ENCODE measurements around the gene EEF1A2. TPM values are rescaled to one million over a fixed set of nuclear protein-coding genes. Genes with fewer than 3 reads are reported as not detected.

The EEF1A2 gene
- total RNA-seq, 1 experiment from 2014 or later = 75.2 TPM

- ChIA-PET POLR2A (ENCODE audit: unreplicated experiment) (no interaction called here), CTCF (interaction anchor here (0.6 kb wide), 1 partner anchor 42 kb away, joined by 5 read pairs; no protein-coding TSS in a partner anchor)
- no peaks in the 10 kb centered on the region for H3K36me3 ChIP-seq (ENCODE audit: low read depth)
- no peak overlapping the region for H3K27ac ChIP-seq
- H2AFZ ChIP-seq = no peak overlapping the region
- no peaks in the 10 kb centered on the region for H3K79me2 ChIP-seq (ENCODE audit: low read depth)
- no peak overlapping the region for H3K4me3 ChIP-seq
- BruUV-seq (replicated peaks) = no TSS peak
- no peaks in the 10 kb centered on the region for H3K9me2 ChIP-seq (ENCODE audit: insufficient read depth)
- no peak overlapping the region for H3K4me2 ChIP-seq
- DNase-seq = no peak
- intact Hi-C loops (cut with micrococcal nuclease; ENCODE audit: unreplicated experiment) = loop anchor here (10.0 kb wide), 1 partner anchor 51 kb away; no protein-coding TSS in a partner anchor
- H3K27me3 ChIP-seq (ENCODE audit: insufficient read depth, low read depth) = peaks cover 24% of the 10 kb centered on the region
- peak; percentile 91 for TF ChIP-seq CTCF (conservative IDR thresholded peaks at IDR 0.05)
- no peak for TF ChIP-seq EZH2 (IDR thresholded peaks at IDR 0.05; ENCODE audit: low read depth)
- H4K20me1 ChIP-seq (ENCODE audit: insufficient read depth) = peaks cover 3% of the 10 kb centered on the region; the same call in 1 of the 2 replicates
- no peaks in the 10 kb centered on the region for H3K9me3 ChIP-seq (ENCODE audit: insufficient read depth, low read depth)
- H3F3A ChIP-seq (ENCODE audit: insufficient read depth, low read depth) = peaks cover 6% of the 10 kb centered on the region
- H3K4me1 ChIP-seq (replicated peaks; ENCODE audit: insufficient read depth) = no peaks in the 10 kb centered on the region
These were observed 2.9 kb downstream of the EEF1A2 start for GRCh38 chr20:63495741-63496595.

- Histone ChIP-seq H3K27me3 (ENCODE audit: insufficient read depth, low read depth) (peaks cover 23% of the 10 kb centered on the region), H3K27ac (no peak overlapping the region), H3K9me2 (ENCODE audit: insufficient read depth) (no peaks in the 10 kb centered on the region), H3K4me3 (no peak overlapping the region), H3F3A (ENCODE audit: insufficient read depth, low read depth) (peaks cover 4% of the 10 kb centered on the region; the same call in 1 of the 2 replicates), H2AFZ (no peak overlapping the region), H3K79me2 (ENCODE audit: low read depth) (no peaks in the 10 kb centered on the region), H3K4me1 (replicated peaks; ENCODE audit: insufficient read depth) (no peaks in the 10 kb centered on the region), H3K36me3 (ENCODE audit: low read depth) (no peaks in the 10 kb centered on the region), H4K20me1 (ENCODE audit: insufficient read depth) (peaks cover 3% of the 10 kb centered on the region; the same call in 1 of the 2 replicates), H3K9me3 (ENCODE audit: insufficient read depth, low read depth) (no peaks in the 10 kb centered on the region), H3K4me2 (no peak overlapping the region)
- CTCF ChIA-PET = no interaction called here
- DNase-seq = no peak
- POLR2A ChIA-PET (ENCODE audit: unreplicated experiment) = interaction anchor here (0.5 kb wide), 1 partner anchor 150 kb away, joined by 3 read pairs; no protein-coding TSS in a partner anchor
- intact Hi-C loops (cut with micrococcal nuclease; ENCODE audit: unreplicated experiment) = loop anchor here (10.0 kb wide), 1 partner anchor 50 kb away; no protein-coding TSS in a partner anchor
- no peak for TF ChIP-seq CTCF (conservative IDR thresholded peaks at IDR 0.05)
- no peak for TF ChIP-seq EZH2 (IDR thresholded peaks at IDR 0.05; ENCODE audit: low read depth)
- BruUV-seq (replicated peaks) = no TSS peak
These were observed 3.6 kb downstream of the EEF1A2 start for GRCh38 chr20:63495167-63495720.

- no TSS peak for BruUV-seq (replicated peaks)
- Histone ChIP-seq H3K4me2 (no peak overlapping the region), H3K9me3 (ENCODE audit: insufficient read depth, low read depth) (no peaks in the 10 kb centered on the region), H3K9me2 (ENCODE audit: insufficient read depth) (no peaks in the 10 kb centered on the region), H3F3A (ENCODE audit: insufficient read depth, low read depth) (peaks cover 4% of the 10 kb centered on the region; the same call in 1 of the 2 replicates), H3K4me3 (no peak overlapping the region), H4K20me1 (ENCODE audit: insufficient read depth) (peaks cover 3% of the 10 kb centered on the region; the same call in 1 of the 2 replicates), H3K4me1 (replicated peaks; ENCODE audit: insufficient read depth) (no peaks in the 10 kb centered on the region), H3K36me3 (ENCODE audit: low read depth) (no peaks in the 10 kb centered on the region), H2AFZ (no peak overlapping the region), H3K27me3 (ENCODE audit: insufficient read depth, low read depth) (peaks cover 17% of the 10 kb centered on the region), H3K27ac (no peak overlapping the region), H3K79me2 (ENCODE audit: low read depth) (no peaks in the 10 kb centered on the region)
- DNase-seq = no peak
- TF ChIP-seq CTCF (conservative IDR thresholded peaks at IDR 0.05) = no peak
- TF ChIP-seq EZH2 (IDR thresholded peaks at IDR 0.05; ENCODE audit: low read depth) = no peak
- ChIA-PET CTCF (no interaction called here), POLR2A (ENCODE audit: unreplicated experiment) (interaction anchor here (0.5 to 0.7 kb wide), 2 partner anchors 29 to 150 kb away, joined by 3 read pairs; no protein-coding TSS in a partner anchor)
- intact Hi-C loops (cut with micrococcal nuclease; ENCODE audit: unreplicated experiment) = loop anchor here (10.0 kb wide), 1 partner anchor 50 kb away; no protein-coding TSS in a partner anchor
These were observed 4.3 kb downstream of the EEF1A2 start for GRCh38 chr20:63494420-63495166.

Measured in PC-9 (cell line).